ENCODE measurements around the gene MBD2.
"Not testable (repeated sequence)": the region's sequence is repeated elsewhere in the genome, so short reads cannot be mapped to it uniquely, and the experiment has no call there.

Gene MBD2

GRCh38 chr18:54218803-54219202 is 5.7 kb downstream of the MBD2 start:
- H3K36me3 Mint-ChIP-seq, H3K9me3 Mint-ChIP-seq, H3K27ac Mint-ChIP-seq, H3K27me3 Mint-ChIP-seq, H3K4me3 Mint-ChIP-seq: not testable (repeated sequence)
- peaks cover 67% of the 10 kb centered on the region for H3K4me1 Mint-ChIP-seq

GRCh38 chr18:54218299-54218698 is 6.2 kb downstream of the MBD2 start:
- H3K27ac Mint-ChIP-seq = no peak overlapping the region

GRCh38 chr18:54217624-54218023 is 6.8 kb downstream of the MBD2 start:
- H3K4me1 Mint-ChIP-seq = peaks cover 66% of the 10 kb centered on the region

More at GRCh38 chr18:54218299-54218698, 6.2 kb downstream of the MBD2 start:
- H3K36me3 Mint-ChIP-seq = peaks cover 5% of the 10 kb centered on the region
- H3K4me1 Mint-ChIP-seq = peaks cover 71% of the 10 kb centered on the region
- H3K9me3 Mint-ChIP-seq = no peaks in the 10 kb centered on the region
- H3K27me3 Mint-ChIP-seq = no peaks in the 10 kb centered on the region
- no peak overlapping the region for H3K4me3 Mint-ChIP-seq

GRCh38 chr18:54215069-54215468 is 9.4 kb downstream of the MBD2 start:
- Mint-ChIP-seq H3K27ac (no peak overlapping the region), H3K36me3 (peaks cover 5% of the 10 kb centered on the region), H3K4me1 (peaks cover 67% of the 10 kb centered on the region)

More at GRCh38 chr18:54217624-54218023, 6.8 kb downstream of the MBD2 start:
- no peaks in the 10 kb centered on the region for H3K27me3 Mint-ChIP-seq
- H3K36me3 Mint-ChIP-seq = peaks cover 5% of the 10 kb centered on the region
- no peak overlapping the region for H3K27ac Mint-ChIP-seq
- H3K9me3 Mint-ChIP-seq = no peaks in the 10 kb centered on the region
- H3K4me3 Mint-ChIP-seq = no peak overlapping the region

GRCh38 chr18:54210463-54210862 is 14.0 kb downstream of the MBD2 start:
- Mint-ChIP-seq H3K4me1 (peaks cover 73% of the 10 kb centered on the region), H3K27ac (peak overlapping the region; percentile 27), H3K9me3 (no peaks in the 10 kb centered on the region), H3K4me3 (no peak overlapping the region), H3K27me3 (no peaks in the 10 kb centered on the region), H3K36me3 (peaks cover 7% of the 10 kb centered on the region)

More at GRCh38 chr18:54215069-54215468, 9.4 kb downstream of the MBD2 start:
- Mint-ChIP-seq H3K9me3 (no peaks in the 10 kb centered on the region), H3K27me3 (no peaks in the 10 kb centered on the region), H3K4me3 (no peak overlapping the region)

- Mint-ChIP-seq H3K9me3 (no peaks in the 10 kb centered on the region), H3K4me1 (peaks cover 70% of the 10 kb centered on the region), H3K27me3 (no peaks in the 10 kb centered on the region), H3K27ac (peak overlapping the region; percentile 86), H3K36me3 (peaks cover 5% of the 10 kb centered on the region), H3K4me3 (peak overlapping the region; percentile 20)
These were observed 14.8 kb downstream of the MBD2 start for GRCh38 chr18:54209471-54210180.

- Mint-ChIP-seq H3K4me3 (peak overlapping the region; percentile 2), H3K4me1 (peaks cover 51% of the 10 kb centered on the region), H3K27ac (peak overlapping the region; percentile 26)
These were observed 18.0 kb downstream of the MBD2 start for GRCh38 chr18:54206447-54206846.

GRCh38 chr18:54205959-54206358 is 18.5 kb downstream of the MBD2 start:
- Mint-ChIP-seq H3K27ac (peak overlapping the region; percentile 89), H3K4me3 (no peak overlapping the region), H3K9me3 (no peaks in the 10 kb centered on the region), H3K4me1 (peaks cover 47% of the 10 kb centered on the region), H3K36me3 (peaks cover 21% of the 10 kb centered on the region), H3K27me3 (no peaks in the 10 kb centered on the region)

More at GRCh38 chr18:54206447-54206846, 18.0 kb downstream of the MBD2 start:
- H3K9me3 Mint-ChIP-seq = no peaks in the 10 kb centered on the region
- H3K36me3 Mint-ChIP-seq = peaks cover 16% of the 10 kb centered on the region
- H3K27me3 Mint-ChIP-seq = no peaks in the 10 kb centered on the region

GRCh38 chr18:54205448-54205847 is 19.0 kb downstream of the MBD2 start:
- peaks cover 21% of the 10 kb centered on the region for H3K36me3 Mint-ChIP-seq
- peak overlapping the region; percentile 89 for H3K27ac Mint-ChIP-seq
- peaks cover 46% of the 10 kb centered on the region for H3K4me1 Mint-ChIP-seq
- H3K27me3 Mint-ChIP-seq, H3K9me3 Mint-ChIP-seq, H3K4me3 Mint-ChIP-seq: not testable (repeated sequence)

GRCh38 chr18:54204883-54205282 is 19.6 kb downstream of the MBD2 start:
- Mint-ChIP-seq H3K27me3 (no peaks in the 10 kb centered on the region), H3K9me3 (no peaks in the 10 kb centered on the region), H3K27ac (no peak overlapping the region), H3K36me3 (peaks cover 21% of the 10 kb centered on the region), H3K4me1 (peaks cover 40% of the 10 kb centered on the region), H3K4me3 (no peak overlapping the region)

- Mint-ChIP-seq H3K9me3 (no peaks in the 10 kb centered on the region), H3K4me3 (no peak overlapping the region), H3K27ac (no peak overlapping the region), H3K36me3 (peaks cover 26% of the 10 kb centered on the region), H3K27me3 (no peaks in the 10 kb centered on the region), H3K4me1 (peaks cover 41% of the 10 kb centered on the region)
These were observed 20.6 kb downstream of the MBD2 start for GRCh38 chr18:54203914-54204313.

GRCh38 chr18:54202851-54203250 is 21.6 kb downstream of the MBD2 start:
- H3K4me3 Mint-ChIP-seq = no peak overlapping the region
- H3K4me1 Mint-ChIP-seq = peaks cover 32% of the 10 kb centered on the region
- no peak overlapping the region for H3K27ac Mint-ChIP-seq
- H3K27me3 Mint-ChIP-seq = no peaks in the 10 kb centered on the region
- H3K36me3 Mint-ChIP-seq = peaks cover 29% of the 10 kb centered on the region
- no peaks in the 10 kb centered on the region for H3K9me3 Mint-ChIP-seq

- Mint-ChIP-seq H3K27me3 (no peaks in the 10 kb centered on the region), H3K36me3 (peaks cover 19% of the 10 kb centered on the region), H3K27ac (no peak overlapping the region), H3K4me3 (no peak overlapping the region), H3K9me3 (no peaks in the 10 kb centered on the region), H3K4me1 (peaks cover 20% of the 10 kb centered on the region)
These were observed 26.6 kb downstream of the MBD2 start for GRCh38 chr18:54197747-54198411.

- Mint-ChIP-seq H3K9me3 (no peaks in the 10 kb centered on the region), H3K4me3 (no peak overlapping the region), H3K27ac (peak overlapping the region; percentile 71), H3K4me1 (peaks cover 13% of the 10 kb centered on the region), H3K36me3 (peaks cover 7% of the 10 kb centered on the region), H3K27me3 (no peaks in the 10 kb centered on the region)
These were observed 30.7 kb downstream of the MBD2 start for GRCh38 chr18:54193786-54194185.

GRCh38 chr18:54192900-54193299 is 31.6 kb downstream of the MBD2 start:
- H3K27me3 Mint-ChIP-seq = no peaks in the 10 kb centered on the region
- H3K36me3 Mint-ChIP-seq = peaks cover 9% of the 10 kb centered on the region
- no peak overlapping the region for H3K27ac Mint-ChIP-seq
- H3K4me1 Mint-ChIP-seq = peaks cover 13% of the 10 kb centered on the region
- H3K4me3 Mint-ChIP-seq = no peak overlapping the region
- H3K9me3 Mint-ChIP-seq = no peaks in the 10 kb centered on the region

- H3K36me3 Mint-ChIP-seq = peaks cover 10% of the 10 kb centered on the region
- H3K9me3 Mint-ChIP-seq = no peaks in the 10 kb centered on the region
- no peaks in the 10 kb centered on the region for H3K27me3 Mint-ChIP-seq
- no peak overlapping the region for H3K4me3 Mint-ChIP-seq
- H3K27ac Mint-ChIP-seq = no peak overlapping the region
- peaks cover 8% of the 10 kb centered on the region for H3K4me1 Mint-ChIP-seq
These were observed 32.1 kb downstream of the MBD2 start for GRCh38 chr18:54192415-54192814.
